Measurements from ENCODE around the gene C9orf78. TPM values are rescaled to one million over a fixed set of nuclear protein-coding genes. Genes with fewer than 3 reads are reported as not detected.

C9orf78 gene
- total and polyA plus RNA-seq, 9 of the 15 experiments (the other 6 are each of a cell fraction or from before 2014, with no cell fraction given): 94.6 to 266 (median 202) TPM

GRCh38 chr9:129863059-129863690 is 28.1 kb upstream of the C9orf78 start (continued):
- TF ChIP-seq HEY1 (CRISPR knock-in tag; IDR thresholded peaks at IDR 0.05; ENCODE audit: borderline replicate concordance) (peak; percentile 96), ZNF384 (IDR thresholded peaks at IDR 0.05; ENCODE audit: low read depth, low read length) (peak; percentile 69), SMAD3 (CRISPR knock-in tag; conservative IDR thresholded peaks at IDR 0.05) (peak; percentile 95; the same call in 1 of the 2 replicates), TGIF2 (CRISPR knock-in tag; IDR thresholded peaks at IDR 0.05) (no peak), ATF3 (IDR thresholded peaks at IDR 0.05) (no peak), ATF3 (CRISPR knock-in tag; conservative IDR thresholded peaks at IDR 0.05) (peak; percentile 100), ZBTB5 (IDR thresholded peaks at IDR 0.05) (no peak), XRCC3 (IDR thresholded peaks at IDR 0.05) (no peak), ZNF707 (CRISPR knock-in tag; conservative IDR thresholded peaks at IDR 0.05) (peak; percentile 71), SMC3 (conservative IDR thresholded peaks at IDR 0.05; ENCODE audit: insufficient read depth, low read depth, low read length) (peak; percentile 31; the same call in 1 of the 2 replicates), HDAC8 (tag; IDR thresholded peaks at IDR 0.05) (peak; percentile 87)
- TF ChIP-seq, protein P1, sequence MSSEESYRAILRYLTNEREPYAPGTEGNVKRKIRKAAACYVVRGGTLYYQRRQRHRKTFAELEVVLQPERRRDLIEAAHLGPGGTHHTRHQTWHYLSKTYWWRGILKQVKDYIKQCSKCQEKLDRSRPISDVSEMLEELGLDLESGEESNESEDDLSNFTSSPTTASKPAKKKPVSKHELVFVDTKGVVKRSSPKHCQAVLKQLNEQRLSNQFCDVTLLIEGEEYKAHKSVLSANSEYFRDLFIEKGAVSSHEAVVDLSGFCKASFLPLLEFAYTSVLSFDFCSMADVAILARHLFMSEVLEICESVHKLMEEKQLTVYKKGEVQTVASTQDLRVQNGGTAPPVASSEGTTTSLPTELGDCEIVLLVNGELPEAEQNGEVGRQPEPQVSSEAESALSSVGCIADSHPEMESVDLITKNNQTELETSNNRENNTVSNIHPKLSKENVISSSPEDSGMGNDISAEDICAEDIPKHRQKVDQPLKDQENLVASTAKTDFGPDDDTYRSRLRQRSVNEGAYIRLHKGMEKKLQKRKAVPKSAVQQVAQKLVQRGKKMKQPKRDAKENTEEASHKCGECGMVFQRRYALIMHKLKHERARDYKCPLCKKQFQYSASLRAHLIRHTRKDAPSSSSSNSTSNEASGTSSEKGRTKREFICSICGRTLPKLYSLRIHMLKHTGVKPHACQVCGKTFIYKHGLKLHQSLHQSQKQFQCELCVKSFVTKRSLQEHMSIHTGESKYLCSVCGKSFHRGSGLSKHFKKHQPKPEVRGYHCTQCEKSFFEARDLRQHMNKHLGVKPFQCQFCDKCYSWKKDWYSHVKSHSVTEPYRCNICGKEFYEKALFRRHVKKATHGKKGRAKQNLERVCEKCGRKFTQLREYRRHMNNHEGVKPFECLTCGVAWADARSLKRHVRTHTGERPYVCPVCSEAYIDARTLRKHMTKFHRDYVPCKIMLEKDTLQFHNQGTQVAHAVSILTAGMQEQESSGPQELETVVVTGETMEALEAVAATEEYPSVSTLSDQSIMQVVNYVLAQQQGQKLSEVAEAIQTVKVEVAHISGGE (CRISPR knock-in tag; IDR thresholded peaks at IDR 0.05): peak in 1 of 3 experiments; percentile 88; a peak in 2 of 6 replicates
- TF ChIP-seq, protein P2, sequence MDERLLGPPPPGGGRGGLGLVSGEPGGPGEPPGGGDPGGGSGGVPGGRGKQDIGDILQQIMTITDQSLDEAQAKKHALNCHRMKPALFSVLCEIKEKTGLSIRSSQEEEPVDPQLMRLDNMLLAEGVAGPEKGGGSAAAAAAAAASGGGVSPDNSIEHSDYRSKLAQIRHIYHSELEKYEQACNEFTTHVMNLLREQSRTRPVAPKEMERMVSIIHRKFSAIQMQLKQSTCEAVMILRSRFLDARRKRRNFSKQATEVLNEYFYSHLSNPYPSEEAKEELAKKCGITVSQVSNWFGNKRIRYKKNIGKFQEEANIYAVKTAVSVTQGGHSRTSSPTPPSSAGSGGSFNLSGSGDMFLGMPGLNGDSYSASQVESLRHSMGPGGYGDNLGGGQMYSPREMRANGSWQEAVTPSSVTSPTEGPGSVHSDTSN (CRISPR knock-in tag; IDR thresholded peaks at IDR 0.05; ENCODE audit: low read depth): no peak
- TF ChIP-seq, protein P2 (tag; conservative IDR thresholded peaks at IDR 0.05; ENCODE audit: low read depth): peak; percentile 100
- TF ChIP-seq, protein P3, sequence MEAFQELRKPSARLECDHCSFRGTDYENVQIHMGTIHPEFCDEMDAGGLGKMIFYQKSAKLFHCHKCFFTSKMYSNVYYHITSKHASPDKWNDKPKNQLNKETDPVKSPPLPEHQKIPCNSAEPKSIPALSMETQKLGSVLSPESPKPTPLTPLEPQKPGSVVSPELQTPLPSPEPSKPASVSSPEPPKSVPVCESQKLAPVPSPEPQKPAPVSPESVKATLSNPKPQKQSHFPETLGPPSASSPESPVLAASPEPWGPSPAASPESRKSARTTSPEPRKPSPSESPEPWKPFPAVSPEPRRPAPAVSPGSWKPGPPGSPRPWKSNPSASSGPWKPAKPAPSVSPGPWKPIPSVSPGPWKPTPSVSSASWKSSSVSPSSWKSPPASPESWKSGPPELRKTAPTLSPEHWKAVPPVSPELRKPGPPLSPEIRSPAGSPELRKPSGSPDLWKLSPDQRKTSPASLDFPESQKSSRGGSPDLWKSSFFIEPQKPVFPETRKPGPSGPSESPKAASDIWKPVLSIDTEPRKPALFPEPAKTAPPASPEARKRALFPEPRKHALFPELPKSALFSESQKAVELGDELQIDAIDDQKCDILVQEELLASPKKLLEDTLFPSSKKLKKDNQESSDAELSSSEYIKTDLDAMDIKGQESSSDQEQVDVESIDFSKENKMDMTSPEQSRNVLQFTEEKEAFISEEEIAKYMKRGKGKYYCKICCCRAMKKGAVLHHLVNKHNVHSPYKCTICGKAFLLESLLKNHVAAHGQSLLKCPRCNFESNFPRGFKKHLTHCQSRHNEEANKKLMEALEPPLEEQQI (IDR thresholded peaks at IDR 0.05): no peak
